Inferior parietal cortex (tissue), 1 donor: ENCODE measurements around the gene UAP1L1.
"Not testable (repeated sequence)": the region's sequence is repeated elsewhere in the genome, so short reads cannot be mapped to it uniquely, and the experiment has no call there.

ENCODE experiments used
- DNase-seq: peaks from one replicate; pipeline ENCODE4 v3.0.0-alpha.2; 2016; ENCODE audit errors: extremely low spot score

The UAP1L1 gene

DNA sequence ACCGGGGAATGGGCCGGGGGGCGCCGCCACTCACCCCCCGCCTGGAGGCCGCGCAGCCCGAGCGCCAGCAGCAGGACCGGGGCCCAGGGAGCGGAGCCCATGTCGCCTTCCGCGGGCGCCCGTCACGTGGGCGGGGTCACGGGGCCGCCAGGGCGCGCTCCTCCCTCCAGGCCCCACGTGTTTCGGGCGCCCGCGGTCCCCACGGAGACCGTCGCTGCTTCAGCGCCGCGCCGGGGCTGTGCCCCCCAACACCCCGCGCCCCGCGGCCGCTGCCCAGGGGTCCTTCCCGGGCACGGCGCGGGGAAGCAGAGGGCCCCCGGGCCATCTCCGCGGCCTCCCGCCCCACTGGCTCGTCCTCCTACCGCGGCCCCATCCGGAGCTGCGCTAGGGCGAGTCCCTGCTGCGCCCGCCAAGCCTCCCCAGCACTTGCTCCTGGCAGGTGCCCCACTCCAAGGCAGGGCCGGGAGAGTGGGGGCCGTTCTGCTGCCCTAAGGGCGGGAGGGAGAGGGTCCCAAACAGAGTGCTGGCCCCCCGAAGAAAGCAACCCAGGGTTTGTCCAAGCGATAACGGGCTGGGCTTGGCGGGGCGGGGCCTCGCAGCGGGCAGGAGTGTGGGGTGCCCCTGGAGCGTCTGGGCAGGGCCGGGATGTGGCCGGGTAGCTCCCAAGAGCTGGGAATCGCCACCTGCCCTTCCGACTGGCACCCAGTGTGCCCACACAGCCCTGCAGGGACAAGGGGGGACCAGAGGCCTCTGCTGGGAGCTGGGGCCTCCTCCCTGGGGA, 37.5 kb downstream of the UAP1L1 start, which contains the start of gene DPP7:
Gene DPP7 (minus strand): TSS at position 121 of the 781 bp plus-strand sequence. CDS start 20 bp downstream, at position 101.
- DNase-seq, result peak; percentile 66

DNA sequence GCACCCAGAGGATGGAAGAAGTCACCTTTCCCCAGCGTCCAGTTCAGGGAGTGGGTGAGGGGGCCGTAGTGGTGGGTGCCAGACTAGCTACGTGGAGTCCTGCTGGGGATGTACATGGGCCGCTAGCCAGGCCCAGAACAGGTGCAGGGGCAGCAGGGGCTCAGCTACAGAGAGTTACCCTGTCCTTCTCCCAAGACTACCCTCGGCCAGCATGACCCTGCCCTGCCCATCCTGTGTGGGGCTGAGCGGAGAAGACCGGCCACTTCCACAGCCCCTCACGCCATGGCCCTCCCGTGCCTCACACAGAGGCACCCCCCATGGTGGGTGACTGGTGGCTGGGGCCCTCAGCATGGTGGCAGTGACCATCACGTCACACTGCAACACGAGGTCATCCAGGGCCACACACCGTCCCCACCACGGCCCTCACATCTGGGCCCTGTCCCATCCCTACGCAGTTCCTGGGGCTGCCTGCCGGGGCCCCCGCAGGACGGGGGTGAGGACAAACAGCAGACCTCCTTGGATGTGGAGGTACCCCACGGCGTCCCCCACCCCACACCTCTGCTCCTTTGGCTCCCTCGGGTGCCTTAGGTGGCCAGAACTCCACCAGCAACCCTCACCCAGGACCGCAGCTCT, 38.2 kb downstream of the UAP1L1 start:
- DNase-seq, result no peak

GRCh38 chr9:137116027-137116507, 38.8 kb downstream of the UAP1L1 start:
- DNase-seq, result no peak

DNA sequence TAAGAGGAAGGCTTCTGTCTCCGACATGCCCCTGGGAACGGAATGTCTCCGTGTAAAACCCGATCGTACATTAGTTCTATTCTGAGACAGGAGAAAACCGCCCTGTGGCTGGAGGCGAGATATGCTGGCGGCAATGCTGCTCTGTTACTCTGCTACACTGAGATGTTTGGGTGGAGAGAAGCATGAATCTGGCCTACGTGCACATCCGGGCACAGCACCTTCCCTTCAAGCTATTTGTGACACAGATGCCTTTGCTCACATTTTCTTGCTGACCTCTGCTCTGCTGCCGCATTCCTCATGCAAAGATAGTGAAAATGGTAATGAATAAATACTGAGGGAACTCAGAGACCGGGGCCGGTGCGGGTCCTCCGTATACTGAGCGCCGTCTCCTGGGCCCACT, 39.4 kb downstream of the UAP1L1 start:
- DNase-seq, result no peak

DNA sequence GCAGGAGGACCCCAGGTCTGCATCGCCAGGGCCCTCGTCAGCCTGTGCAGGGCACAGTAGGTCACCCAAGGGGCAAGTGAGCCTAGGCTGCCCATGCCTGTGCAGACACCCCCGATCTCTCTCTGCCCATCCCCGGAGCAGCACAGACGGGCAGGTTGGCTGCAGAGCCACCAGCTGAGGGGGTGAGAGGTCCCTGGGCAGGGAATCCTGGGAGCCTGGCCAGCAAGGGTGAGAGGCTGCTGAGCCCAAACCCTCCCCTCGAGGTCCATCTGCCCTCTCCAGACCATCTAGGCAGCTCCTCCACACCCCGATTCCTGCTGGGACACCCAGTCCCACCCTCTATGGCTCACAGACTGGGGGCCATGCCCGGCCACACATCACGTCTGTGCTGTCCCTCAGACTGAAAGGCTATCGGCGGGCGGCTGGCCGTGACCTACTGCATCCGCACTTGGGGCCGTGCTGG, 40.0 kb downstream of the UAP1L1 start:
- no peak for DNase-seq

DNA sequence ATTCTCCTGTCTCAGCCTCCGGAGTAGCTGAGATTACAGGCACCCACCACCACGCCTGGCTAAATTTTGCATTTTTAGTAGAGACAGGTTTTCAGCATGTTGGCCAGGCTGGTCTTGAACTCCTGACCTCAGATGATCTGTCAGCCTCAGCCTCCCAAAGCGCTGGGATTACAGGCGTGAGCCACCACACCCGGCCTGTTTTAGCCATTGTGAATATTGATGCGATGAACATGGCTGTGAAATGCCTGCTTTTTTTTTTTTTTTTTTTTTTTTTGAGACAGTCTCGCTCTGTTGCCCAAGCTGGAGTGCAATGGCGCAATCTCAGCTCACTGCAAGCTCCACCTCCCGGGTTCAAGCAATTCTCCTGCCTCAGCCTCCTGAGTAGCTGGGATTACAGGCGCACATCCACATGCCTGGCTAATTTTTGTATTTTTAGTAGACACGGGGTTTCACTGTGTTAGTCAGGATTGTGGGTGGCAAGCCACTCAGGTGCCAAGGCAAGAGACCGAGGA, 40.8 kb downstream of the UAP1L1 start:
- not testable (repeated sequence) for DNase-seq

GRCh38 chr9:137121927-137122795, 44.8 kb downstream of the UAP1L1 start:
- DNase-seq, result not testable (repeated sequence)

- not testable (repeated sequence) for DNase-seq
Measured at GRCh38 chr9:137122796-137123467, 45.6 kb downstream of the UAP1L1 start.

DNA sequence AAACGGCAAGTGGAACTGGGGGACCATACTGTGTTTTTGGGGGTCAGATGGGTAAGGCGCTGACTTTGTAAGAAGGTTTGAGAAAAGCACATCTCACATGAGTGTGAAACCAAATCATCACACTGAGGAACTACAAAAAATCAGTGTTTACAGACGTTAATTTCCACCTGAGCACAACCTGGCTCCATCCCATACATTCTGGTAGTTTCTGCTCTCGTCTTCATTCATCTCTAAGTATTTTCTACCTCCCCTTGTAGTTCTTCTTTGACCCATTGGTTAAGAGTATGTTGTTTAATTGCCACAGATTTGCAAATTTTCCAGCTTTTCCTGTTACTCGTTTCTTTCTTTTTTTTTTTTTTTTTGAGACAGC, 46.1 kb downstream of the UAP1L1 start:
- DNase-seq, result no peak

DNA sequence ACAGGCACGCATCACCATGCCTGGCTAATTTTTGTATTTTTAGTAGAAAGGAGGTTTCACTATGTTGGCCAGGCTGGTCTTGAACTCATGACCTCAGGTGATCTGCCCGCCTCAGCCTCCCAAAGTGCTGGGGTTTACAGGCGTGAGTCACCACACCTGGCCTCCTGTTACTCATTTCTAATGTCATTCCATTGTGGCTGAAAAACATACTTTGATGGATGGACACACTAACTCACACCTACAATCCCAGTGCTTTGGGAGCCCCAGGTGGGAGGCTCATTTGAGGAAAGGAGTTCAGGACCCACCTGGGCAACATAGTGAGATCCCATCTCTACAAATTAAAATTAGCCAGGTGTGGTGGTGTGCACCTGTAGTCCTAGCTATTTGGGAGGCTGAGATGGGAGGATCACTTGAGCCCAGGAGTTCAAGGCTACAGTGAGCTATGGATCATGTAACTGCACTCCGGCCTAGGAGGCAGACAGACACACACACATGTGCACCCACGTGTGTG, 46.7 kb downstream of the UAP1L1 start:
- DNase-seq, result not testable (repeated sequence)

GRCh38 chr9:137126786-137127185, 49.5 kb downstream of the UAP1L1 start:
- no peak for DNase-seq

- no peak for DNase-seq
Measured at GRCh38 chr9:137127301-137128157, 50.2 kb downstream of the UAP1L1 start.

GRCh38 chr9:137128158-137128861, 51.0 kb downstream of the UAP1L1 start:
- DNase-seq, result no peak

DNA sequence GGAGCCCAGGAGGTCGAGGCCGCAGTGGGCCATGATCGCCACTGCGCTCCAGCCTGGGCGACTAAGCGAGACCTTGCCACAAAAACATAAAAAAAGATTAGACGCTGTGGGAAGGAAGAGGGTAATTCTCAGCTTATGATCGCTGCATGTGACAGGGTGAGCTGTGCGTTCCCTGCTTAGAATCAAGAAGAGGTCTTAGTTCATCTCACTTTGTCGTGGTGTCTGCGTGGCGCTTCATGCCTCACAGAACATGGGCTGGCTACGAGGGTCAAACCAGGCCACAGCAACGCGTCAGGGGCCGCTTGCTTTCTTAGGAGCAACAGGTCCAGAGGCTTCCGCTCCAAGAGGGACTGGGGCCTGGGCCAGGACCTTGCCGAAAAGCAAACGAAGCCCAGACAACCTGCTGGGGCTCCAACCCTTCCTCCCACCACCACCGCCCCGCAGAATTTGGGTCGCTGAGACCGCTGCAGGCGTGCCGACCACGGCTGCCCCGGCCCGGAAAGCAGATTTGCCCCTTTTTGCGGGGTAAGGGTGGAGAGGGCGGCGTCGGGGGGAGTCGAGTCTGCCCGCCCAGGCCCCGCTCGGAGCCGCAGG, 51.6 kb downstream of the UAP1L1 start:
- no peak for DNase-seq

- DNase-seq, result peak; percentile 85
Measured at GRCh38 chr9:137129456-137130175, 52.3 kb downstream of the UAP1L1 start.

DNA sequence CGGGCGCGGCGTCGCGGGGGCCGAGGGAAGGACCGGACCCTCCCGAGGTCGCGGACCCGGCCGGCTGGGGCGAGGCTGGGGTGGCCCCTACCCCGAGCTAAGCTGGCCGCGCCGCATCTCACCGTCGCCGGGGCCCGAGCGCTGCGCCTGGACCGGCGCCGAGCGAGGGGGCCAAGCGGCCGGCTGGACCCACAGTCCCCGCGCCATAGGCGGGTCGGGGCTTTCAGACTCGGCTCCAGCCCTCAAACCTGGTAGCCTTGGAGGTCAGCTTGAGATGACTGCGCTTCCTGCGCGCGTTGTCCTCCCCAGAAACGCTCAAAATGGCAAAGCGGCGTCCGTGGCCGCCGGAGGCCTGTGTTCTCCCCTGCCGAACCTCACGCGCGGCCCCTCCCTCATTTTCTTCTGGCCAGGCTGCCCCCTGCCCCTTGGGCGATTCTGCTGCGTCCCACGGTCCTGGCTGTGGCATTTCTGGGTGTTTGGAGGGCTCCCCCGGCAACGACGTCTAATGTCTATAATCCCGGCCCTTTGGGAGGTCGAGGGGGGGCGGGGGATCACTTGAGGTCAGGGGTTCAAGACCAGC, 52.9 kb downstream of the UAP1L1 start:
- no peak for DNase-seq
